B cell (primary cell): Measurements from ENCODE around the gene CEACAM19. TPM values are rescaled to one million over a fixed set of nuclear protein-coding genes. Genes with fewer than 3 reads are reported as not detected.

ENCODE experiments used
- ATAC-seq: fragments of 200-7000 bp; cut with Tn5 transposase; one replicate; pipeline ENCODE4 v1.10.0; 2021; ENCODE audit warnings: low read depth, mild to moderate bottlenecking, moderate number of reproducible peaks, moderate library complexity
- CTCF ChIA-PET: fragments of 350-600 bp; sonication (Branson Sonifier 250); formaldehyde crosslinking; loops from one replicate; lab custom pipeline; 2021; ENCODE audit warnings: antibody characterized with exemption, inconsistent platforms; lab: Charles Lee
- POLR2A ChIA-PET: fragments of 350-600 bp; sonication (Branson Sonifier 250); formaldehyde crosslinking; loops from one replicate; lab custom pipeline; 2021; ENCODE audit warnings: antibody characterized with exemption; lab: Charles Lee
- DNase-seq: peaks from one replicate; pipeline ENCODE4 v3.0.0; 2013
- H2AFZ ChIP-seq: 2 replicates; pipeline ENCODE4 v1.6.1; 2012; ENCODE audit warnings: mild to moderate bottlenecking, low read depth, low read length; ENCODE audit not compliant: insufficient read depth, poor library complexity, severe bottlenecking
- H3K27ac ChIP-seq, 2 donors: 1 replicate in 1 of 2; 2 replicates in 1 of 2; pipeline ENCODE4 v1.5.1; 2012 to 2013; ENCODE audit warnings: low read length in 2 of 2, mild to moderate bottlenecking in 2 of 2, moderate library complexity in 1 of 2
- H3K27me3 ChIP-seq, 4 experiments: fragments of 200-600 bp in 1 of 4; sonication (generic) in 1 of 4; replicated peaks in 1 of 4; 1 replicate in 2 of 4; 2 replicates in 2 of 4; pipeline versions ENCODE4 v1.6.1 to v1.7.0; 2013 to 2016; ENCODE audit warnings: low read length in 3 of 4, mild to moderate bottlenecking in 2 of 4, mixed read lengths in 1 of 4, moderate library complexity in 1 of 4; ENCODE audit not compliant: insufficient read depth in 4 of 4, control insufficient read depth in 3 of 4; ENCODE audit errors: control extremely low read depth in 1 of 4
- H3K36me3 ChIP-seq, 2 experiments: replicated peaks in 1 of 2; 1 replicate in 1 of 2; 2 replicates in 1 of 2; pipeline versions ENCODE4 v1.6.1 to v1.7.1; 2013; ENCODE audit warnings: low read length in 1 of 2; ENCODE audit not compliant: insufficient read depth in 2 of 2, control insufficient read depth in 1 of 2; ENCODE audit errors: control extremely low read depth in 1 of 2, extremely low read depth in 1 of 2
- H3K4me1 ChIP-seq, 2 donors: fragments of 200-600 bp in 1 of 2; sonication (generic) in 1 of 2; 1 replicate in 1 of 2; 2 replicates in 1 of 2; pipeline versions ENCODE4 v1.5.1 to v1.6.1; 2013 to 2017; ENCODE audit warnings: low read length in 2 of 2; ENCODE audit not compliant: control insufficient read depth in 2 of 2, insufficient read depth in 2 of 2
- H3K4me2 ChIP-seq: replicated peaks from 2 replicates; pipeline ENCODE3; 2012; ENCODE audit warnings: mild to moderate bottlenecking, low read depth, low read length; ENCODE audit not compliant: poor library complexity, severe bottlenecking
- H3K4me3 ChIP-seq, 5 experiments: fragments of 200-600 bp in 1 of 5; sonication (generic) in 1 of 5; 1 replicate in 3 of 5; 2 replicates in 2 of 5; pipeline versions ENCODE4 v1.5.1 to v1.7.0; 2011 to 2016; ENCODE audit warnings: low read length in 4 of 5, mild to moderate bottlenecking in 4 of 5, low read depth in 2 of 5, control low read depth in 1 of 5, moderate library complexity in 1 of 5; ENCODE audit not compliant: insufficient read depth in 1 of 5; ENCODE audit errors: control extremely low read depth in 1 of 5, extremely low read depth in 1 of 5
- H3K79me2 ChIP-seq: fragments of 200-600 bp; sonication (generic); one replicate; pipeline ENCODE4 v1.6.0; 2016; ENCODE audit warnings: low read length; ENCODE audit not compliant: control insufficient read depth, insufficient read depth
- H3K9ac ChIP-seq: fragments of 200-600 bp; sonication (generic); 2 replicates; pipeline ENCODE4 v1.6.1; 2017; ENCODE audit warnings: mild to moderate bottlenecking, low read length, moderate library complexity
- H3K9me3 ChIP-seq, 3 donors: one replicate each; pipeline versions ENCODE4 v1.6.1 to v1.7.1; 2013; ENCODE audit warnings: low read length in 2 of 3; ENCODE audit not compliant: control insufficient read depth in 2 of 3, insufficient read depth in 1 of 3; ENCODE audit errors: control extremely low read depth in 1 of 3
- H4K20me1 ChIP-seq: 2 replicates; pipeline ENCODE4 v1.6.0; 2012; ENCODE audit warnings: mild to moderate bottlenecking, low read length; ENCODE audit not compliant: insufficient read depth, control insufficient read depth, poor library complexity, severe bottlenecking
- H3K27ac Mint-ChIP-seq: one replicate; pipeline ENCODE4 v1.8.0; 2021; ENCODE audit warnings: mixed read lengths
- H3K27me3 Mint-ChIP-seq: one replicate; pipeline ENCODE4 v1.8.0; 2021; ENCODE audit warnings: mixed read lengths
- H3K4me1 Mint-ChIP-seq: one replicate; pipeline ENCODE4 v1.8.0; 2021; ENCODE audit warnings: mixed read lengths
- H3K4me3 Mint-ChIP-seq: one replicate; pipeline ENCODE4 v1.8.0; 2021; ENCODE audit warnings: mixed read lengths
- H3K9me3 Mint-ChIP-seq: one replicate; pipeline ENCODE4 v1.8.0; 2022; ENCODE audit warnings: mixed read lengths; ENCODE audit not compliant: insufficient read depth
- EZH2 ChIP-seq: IDR thresholded peaks from 2 replicates; pipeline ENCODE4 v1.6.1; 2012; ENCODE audit warnings: borderline replicate concordance, low read depth, mild to moderate bottlenecking, moderate library complexity, low read length; ENCODE audit not compliant: insufficient read depth, poor library complexity, severe bottlenecking
- WGBS: methylation state at CpG from one replicate; pipeline ENCODE4 v1.1.5; 2013; ENCODE audit warnings: missing lambda C conversion rate; ENCODE audit not compliant: insufficient coverage; 5-methylcytosine and 5-hydroxymethylcytosine counted together
- intact Hi-C: fragments of 100-400 bp; cut with micrococcal nuclease; formaldehyde crosslinking; loops from one replicate; pipeline ENCODE4 v1.10.0; 2022
- polyA plus RNA-seq: library from polyadenylated mRNA; depleted of rRNA; stranded (reverse); fragments of >200 nt; gene quantifications from 2 replicates; pipeline ENCODE4 v1.2.3, GENCODE V29; 2012
- total RNA-seq, 2 donors: library from RNA; stranded (reverse); fragments of 120-200 nt in 1 of 2; gene quantifications; 1 replicate in 1 of 2; 2 replicates in 1 of 2; pipeline versions ENCODE4 v1.2.3 to v1.2.4, GENCODE V29; 2013 to 2022
- TF ChIP-seq, protein P1 (sequence below): fragments of 200-600 bp; IDR thresholded peaks from one replicate; pipeline ENCODE4 v1.8.0; 2022; ENCODE audit warnings: antibody characterized with exemption, mild to moderate bottlenecking

Gene CEACAM19
- total and polyA plus RNA-seq, 2 donors (not counting 1 experiment from before 2014, with no cell fraction given) = not detected

- H3K4me2 ChIP-seq = peak overlapping the region; percentile 74
- H3K9me3 Mint-ChIP-seq = no peaks in the 10 kb centered on the region
- H4K20me1 ChIP-seq = no peaks in the 10 kb centered on the region
- no peaks in the 10 kb centered on the region for H3K79me2 ChIP-seq
- no peaks in the 10 kb centered on the region for H3K36me3 ChIP-seq
- peaks cover 4% of the 10 kb centered on the region for H3K4me1 Mint-ChIP-seq
- H3K9ac ChIP-seq = peak overlapping the region; percentile 29
- H3K27me3 ChIP-seq = peaks cover 0 to 37% (median 12%) of the 10 kb centered on the region in 4 experiments
- ChIA-PET POLR2A (no interaction called here), CTCF (no interaction called here)
- no peak for DNase-seq
- TF ChIP-seq EZH2 = no peak
- TF ChIP-seq, protein P1, sequence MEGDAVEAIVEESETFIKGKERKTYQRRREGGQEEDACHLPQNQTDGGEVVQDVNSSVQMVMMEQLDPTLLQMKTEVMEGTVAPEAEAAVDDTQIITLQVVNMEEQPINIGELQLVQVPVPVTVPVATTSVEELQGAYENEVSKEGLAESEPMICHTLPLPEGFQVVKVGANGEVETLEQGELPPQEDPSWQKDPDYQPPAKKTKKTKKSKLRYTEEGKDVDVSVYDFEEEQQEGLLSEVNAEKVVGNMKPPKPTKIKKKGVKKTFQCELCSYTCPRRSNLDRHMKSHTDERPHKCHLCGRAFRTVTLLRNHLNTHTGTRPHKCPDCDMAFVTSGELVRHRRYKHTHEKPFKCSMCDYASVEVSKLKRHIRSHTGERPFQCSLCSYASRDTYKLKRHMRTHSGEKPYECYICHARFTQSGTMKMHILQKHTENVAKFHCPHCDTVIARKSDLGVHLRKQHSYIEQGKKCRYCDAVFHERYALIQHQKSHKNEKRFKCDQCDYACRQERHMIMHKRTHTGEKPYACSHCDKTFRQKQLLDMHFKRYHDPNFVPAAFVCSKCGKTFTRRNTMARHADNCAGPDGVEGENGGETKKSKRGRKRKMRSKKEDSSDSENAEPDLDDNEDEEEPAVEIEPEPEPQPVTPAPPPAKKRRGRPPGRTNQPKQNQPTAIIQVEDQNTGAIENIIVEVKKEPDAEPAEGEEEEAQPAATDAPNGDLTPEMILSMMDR = no peak
- H3K27me3 Mint-ChIP-seq = peaks cover 36% of the 10 kb centered on the region
- H2AFZ ChIP-seq = peak overlapping the region; percentile 60
- no peak overlapping the region for H3K27ac ChIP-seq
- 0% methylated on average over 3 of the region's 13 CpGs for WGBS
- peak overlapping the region in 3 of 5 experiments; percentile 25 to 39 (median 38) for H3K4me3 ChIP-seq
- no peak for ATAC-seq
- intact Hi-C loops = no loop called here
- H3K27ac Mint-ChIP-seq = no peak overlapping the region
- H3K9me3 ChIP-seq = peaks cover 0 to 3% (median 0%) of the 10 kb centered on the region in 3 donors
- H3K4me3 Mint-ChIP-seq = peak overlapping the region; percentile 50
- H3K4me1 ChIP-seq = peaks cover 8 to 9% of the 10 kb centered on the region in 2 donors
These were observed 26.8 kb upstream of the CEACAM19 start for GRCh38 chr19:44644402-44645016.

DNA sequence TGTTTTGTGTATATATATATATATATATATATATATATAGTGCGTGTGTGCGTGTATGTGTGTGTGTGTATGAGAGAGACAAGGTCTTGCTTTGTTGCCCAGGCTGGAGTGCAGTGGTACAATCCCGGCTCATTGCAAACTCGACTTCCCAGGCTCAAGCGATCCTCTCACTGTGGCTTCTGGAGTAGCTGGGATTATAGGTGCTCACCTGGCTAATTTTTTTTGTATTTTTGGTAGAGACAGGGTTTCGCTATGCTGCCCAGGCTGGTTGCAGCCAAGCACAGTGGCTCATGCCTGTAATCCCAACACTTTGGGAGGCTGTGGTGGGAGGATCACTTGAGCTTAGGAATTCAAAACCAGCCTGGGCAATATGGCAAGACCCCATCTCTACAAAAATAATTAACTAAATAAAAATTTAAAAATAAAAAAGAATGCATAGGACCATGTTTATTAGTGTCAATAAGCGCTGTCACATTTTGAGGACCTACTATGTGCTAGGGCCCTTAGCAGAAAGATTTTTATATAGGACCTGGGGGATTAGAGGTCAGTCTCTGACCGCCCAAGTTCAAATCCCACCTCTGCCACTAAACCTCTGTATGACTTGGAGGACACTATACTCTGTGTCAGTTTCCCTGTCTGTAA, 25.8 kb upstream of the CEACAM19 start:
- intact Hi-C loops = no loop called here
- 100% methylated on average over 4 of the region's 8 CpGs for WGBS
- H3K4me1 ChIP-seq = peaks cover 8 to 9% of the 10 kb centered on the region in 2 donors
- no peak overlapping the region for H3K9ac ChIP-seq
- Mint-ChIP-seq H3K9me3 (no peaks in the 10 kb centered on the region), H3K27me3 (peaks cover 35% of the 10 kb centered on the region), H3K27ac (no peak overlapping the region), H3K4me1 (peaks cover 4% of the 10 kb centered on the region), H3K4me3 (no peak overlapping the region)
- no peak overlapping the region for H3K4me2 ChIP-seq
- no peak overlapping the region for H2AFZ ChIP-seq
- peaks cover 0 to 3% (median 0%) of the 10 kb centered on the region in 3 donors for H3K9me3 ChIP-seq
- ATAC-seq = no peak
- TF ChIP-seq, protein P1 = no peak
- no peak for TF ChIP-seq EZH2
- ChIA-PET CTCF (no interaction called here), POLR2A (no interaction called here)
- no peaks in the 10 kb centered on the region for H3K79me2 ChIP-seq
- no peaks in the 10 kb centered on the region for H3K36me3 ChIP-seq
- no peaks in the 10 kb centered on the region for H4K20me1 ChIP-seq
- DNase-seq = no peak
- no peak overlapping the region for H3K4me3 ChIP-seq
- no peak overlapping the region for H3K27ac ChIP-seq
- H3K27me3 ChIP-seq = peaks cover 0 to 37% (median 12%) of the 10 kb centered on the region in 4 experiments
